ENCODE measurements around the gene ALG12.

ALG12 gene

GRCh38 chr22:49957826-49958365 is 39.7 kb upstream of the ALG12 start:
- no peak for DNase-seq (ENCODE audit: low spot score)

GRCh38 chr22:49956914-49957825 is 38.9 kb upstream of the ALG12 start:
- no peak for DNase-seq (ENCODE audit: low spot score)

GRCh38 chr22:49956418-49956770 is 38.2 kb upstream of the ALG12 start:
- DNase-seq (ENCODE audit: low spot score): no peak

DNA sequence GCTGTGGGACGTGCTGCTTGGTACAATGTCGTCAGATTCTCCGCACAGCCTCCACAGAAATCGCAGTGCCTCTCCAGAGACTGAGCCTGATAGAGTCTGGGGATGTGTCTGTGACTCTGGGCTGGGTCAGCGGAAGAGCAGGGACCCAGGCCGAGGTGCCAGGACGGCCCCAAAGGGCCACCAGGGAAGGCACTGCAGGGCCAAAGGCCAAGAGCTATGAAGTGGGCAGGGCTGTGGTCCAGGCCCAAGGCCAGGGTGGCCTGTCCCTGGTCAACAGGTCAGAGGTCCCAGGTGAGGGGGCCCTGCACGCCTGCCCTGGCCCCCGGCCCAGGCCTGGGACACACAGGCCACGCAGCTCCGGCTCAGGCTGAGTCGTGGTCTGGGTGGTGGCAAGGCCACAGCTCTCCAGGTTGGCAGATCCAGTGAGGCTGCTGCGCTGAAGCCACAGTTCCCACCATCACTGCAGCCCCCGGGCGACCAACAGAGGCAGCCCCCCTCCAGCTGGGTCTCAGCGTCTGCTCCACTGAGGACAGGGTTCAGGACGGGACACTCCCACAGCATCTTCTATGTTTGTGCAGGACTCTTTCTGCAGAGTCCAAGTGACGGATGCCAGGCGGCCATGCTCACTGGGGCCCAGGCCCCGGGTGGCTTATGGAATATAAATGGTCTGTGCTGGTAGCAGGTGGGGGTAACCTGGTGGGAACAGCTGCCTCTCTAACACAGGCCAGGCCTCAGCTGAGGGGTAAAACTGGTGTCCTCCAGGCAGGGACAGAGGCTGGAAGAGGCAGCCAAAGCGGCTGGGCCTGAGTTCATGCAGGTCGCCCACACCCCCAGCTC is 37.6 kb upstream of the ALG12 start:
- no peak for DNase-seq (ENCODE audit: low spot score)

DNA sequence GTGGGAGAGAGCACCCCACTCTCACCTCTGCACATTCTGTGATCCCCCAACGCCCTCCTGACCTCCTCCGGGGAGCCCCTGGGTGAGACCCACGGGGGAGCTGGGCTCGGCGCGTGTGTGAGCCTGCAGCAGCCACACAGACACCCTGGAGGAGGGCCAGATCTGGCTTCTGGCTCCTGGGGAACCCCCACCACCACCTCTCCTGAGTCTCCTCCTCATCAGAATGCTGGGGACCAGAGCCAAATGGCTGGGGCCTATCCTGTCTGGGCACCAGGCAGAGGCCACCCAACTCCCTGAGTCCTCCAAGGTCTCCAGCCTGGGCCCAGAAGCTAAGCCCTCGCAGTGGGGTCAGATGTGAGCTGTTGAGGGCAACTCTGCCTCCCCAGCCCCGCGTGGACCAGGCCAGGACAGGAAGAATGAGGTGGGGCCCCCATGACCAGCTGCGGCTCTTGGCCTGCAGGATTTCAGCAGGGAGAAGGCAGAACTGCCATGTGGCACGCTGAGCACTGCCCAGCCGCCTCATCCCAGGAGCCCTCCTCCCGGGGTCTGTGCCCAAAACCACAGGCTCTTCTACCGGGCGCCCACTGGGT is 36.8 kb upstream of the ALG12 start:
- no peak for DNase-seq (ENCODE audit: low spot score)

GRCh38 chr22:49954354-49954753 is 36.1 kb upstream of the ALG12 start:
- DNase-seq (ENCODE audit: low spot score): no peak

GRCh38 chr22:49953680-49954344 is 35.6 kb upstream of the ALG12 start:
- no peak for DNase-seq (ENCODE audit: low spot score)

DNA sequence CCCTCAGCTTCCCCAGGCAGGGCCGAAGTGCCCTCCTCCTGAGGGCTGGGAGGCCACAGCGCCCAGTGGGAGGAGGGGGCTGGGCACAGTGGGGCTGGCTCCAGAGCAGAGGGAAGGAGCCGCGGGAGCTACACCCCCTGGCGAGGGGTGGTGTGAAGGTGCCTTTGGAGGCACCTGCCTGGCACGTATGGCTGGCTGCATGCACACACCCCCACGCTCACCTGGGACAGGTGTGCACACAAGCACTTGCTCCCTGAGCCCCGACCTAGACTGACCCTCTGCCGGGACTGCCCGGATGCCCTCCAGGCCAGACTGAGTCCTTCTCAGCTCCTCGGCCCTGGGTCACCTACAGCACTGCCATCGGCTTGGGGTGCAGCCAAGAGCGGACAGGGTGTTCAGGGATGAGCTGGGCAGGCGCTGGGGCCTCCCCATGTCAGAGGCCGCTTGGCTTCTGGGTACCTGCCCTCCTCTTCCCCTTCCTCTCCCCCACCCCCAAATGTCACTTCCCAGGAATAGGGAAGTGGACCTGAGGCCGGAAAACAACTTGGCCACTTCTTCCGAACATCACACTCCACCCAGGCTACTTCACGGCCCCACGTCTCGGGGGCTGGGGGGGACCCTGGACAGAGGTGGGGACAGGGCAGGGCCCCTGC is 34.9 kb upstream of the ALG12 start:
- DNase-seq (ENCODE audit: low spot score): no peak

DNA sequence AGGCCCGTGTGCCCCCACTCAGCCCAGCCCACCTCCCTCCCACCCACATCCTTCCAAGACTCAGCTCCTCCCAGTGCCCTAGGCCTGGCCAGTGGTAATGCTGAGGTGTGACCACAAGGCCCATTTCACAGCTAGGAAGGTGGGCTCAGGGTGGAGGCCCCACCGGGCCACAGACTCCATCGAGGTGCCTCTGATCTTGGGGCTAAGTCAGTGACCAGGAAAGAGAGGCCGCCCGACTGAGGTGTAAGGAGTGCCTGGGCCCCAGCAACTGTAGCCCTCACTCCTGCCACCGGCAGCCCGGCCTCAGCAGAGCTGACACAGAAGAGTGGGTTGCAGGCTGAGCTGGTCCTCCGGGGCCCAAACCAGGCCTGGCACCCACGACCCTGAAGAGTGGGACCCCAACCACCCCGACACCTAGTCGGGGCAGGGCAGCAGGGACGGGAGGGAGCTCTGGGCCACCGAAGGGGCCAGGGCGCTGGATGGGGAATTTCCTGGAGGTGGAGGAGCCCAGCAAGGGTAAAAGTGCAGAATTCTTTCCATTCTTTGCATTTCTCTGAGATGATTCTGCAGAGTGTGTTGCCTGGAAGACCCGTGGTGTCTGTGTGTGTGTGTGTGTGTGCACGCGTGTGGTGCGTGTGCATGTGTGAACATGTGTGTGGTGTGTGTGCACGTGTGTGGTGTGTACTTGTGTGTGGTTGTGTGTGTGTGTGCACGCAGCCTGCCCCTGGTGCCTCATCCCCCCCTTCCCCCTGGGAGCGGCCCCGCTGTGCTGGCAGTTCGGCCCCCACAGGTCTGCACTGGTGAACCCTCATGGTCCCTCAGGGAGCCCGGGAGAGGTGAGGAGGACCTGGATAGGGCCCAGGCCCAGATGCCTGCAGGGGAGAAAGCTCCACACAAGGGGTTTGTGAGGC is 34.0 kb upstream of the ALG12 start:
- no peak for DNase-seq (ENCODE audit: low spot score)

GRCh38 chr22:49951678-49951985 is 33.4 kb upstream of the ALG12 start:
- no peak for DNase-seq (ENCODE audit: low spot score)

DNA sequence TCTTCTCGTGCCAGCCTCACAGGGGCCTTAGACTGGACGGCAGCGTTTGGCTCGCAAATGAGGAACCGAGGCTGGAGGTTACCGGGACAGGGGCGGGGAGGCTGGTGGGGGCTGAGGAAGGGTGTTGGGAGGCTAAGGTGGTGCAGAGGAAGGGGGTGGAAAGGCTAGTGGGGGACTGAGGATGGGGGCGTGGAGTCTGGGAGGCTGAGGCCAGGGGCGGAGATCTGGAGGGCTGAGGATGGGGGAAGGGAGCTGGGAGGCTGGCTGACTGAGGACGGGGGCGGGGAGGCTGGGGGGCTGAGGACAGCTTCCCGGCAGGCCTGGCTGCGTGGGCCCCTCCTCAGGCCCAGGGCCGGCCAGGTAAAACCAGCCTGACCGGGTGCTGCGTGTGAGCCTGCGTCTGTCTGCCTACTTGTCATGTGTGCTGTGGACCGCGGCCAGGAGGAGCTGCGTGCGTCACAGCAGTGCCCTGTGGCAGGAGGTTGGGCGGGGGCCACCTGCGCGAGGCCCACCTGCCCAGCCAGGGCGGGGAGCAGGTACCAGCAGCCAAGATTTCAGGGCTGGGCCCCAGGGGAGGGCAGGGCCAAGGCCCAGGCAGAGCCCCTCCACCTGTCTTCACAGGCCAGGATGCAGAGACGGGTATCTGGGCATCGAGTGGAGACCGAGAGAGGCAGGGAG is 32.9 kb upstream of the ALG12 start:
- no peak for DNase-seq (ENCODE audit: low spot score)

DNA sequence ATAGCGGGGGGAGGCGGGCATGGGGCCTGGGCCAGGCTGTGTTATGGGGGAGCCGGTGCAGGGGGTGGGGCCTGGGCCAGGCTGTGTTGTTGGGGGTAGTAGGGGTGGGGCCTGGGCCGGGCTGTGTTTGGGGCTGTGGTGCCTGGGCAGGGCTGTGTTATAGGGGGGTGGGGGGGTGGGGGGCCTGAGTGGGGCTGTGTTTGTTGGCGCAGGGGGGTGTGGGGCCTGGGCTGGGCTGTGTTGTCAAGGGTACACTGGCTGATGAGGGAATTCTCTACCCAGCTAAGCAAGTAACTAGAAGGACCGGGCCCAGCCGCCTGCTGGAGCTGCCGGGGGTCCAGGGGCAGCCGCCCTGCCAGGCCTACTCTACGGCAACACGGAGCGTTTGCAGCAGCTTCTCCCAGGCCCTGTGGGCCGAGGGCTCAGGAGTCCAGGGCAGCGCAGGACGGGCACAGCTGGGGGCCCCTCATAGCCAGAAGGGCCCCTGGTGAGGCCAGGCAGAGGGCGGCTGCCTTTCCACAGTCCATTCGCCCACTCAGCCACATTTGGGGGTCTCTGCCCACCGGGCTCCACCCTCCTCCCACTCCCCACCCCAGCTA is 32.3 kb upstream of the ALG12 start:
- DNase-seq (ENCODE audit: low spot score): no peak

DNA sequence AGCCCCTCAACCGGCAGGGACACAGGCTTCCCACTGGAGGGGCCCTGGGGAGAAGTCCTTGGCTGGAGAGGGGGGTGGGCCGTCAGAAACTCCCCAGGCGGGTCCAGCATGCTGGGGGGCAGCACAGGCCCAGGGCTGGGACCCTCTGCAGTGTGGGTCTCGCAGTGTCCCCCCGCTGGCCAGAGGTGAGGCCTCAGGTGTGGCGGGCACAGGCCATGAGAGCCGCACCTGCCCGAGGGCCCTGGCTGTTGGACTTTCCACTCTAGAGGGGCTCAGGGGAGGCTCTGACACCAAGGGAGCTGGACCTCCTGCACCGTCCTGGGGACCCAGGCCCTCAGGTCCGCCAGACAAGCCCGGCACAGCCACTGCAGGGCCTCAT is 31.7 kb upstream of the ALG12 start:
- DNase-seq (ENCODE audit: low spot score): no peak

- DNase-seq (ENCODE audit: low spot score): no peak
Observed at GRCh38 chr22:49948958-49949913, 31.0 kb upstream of the ALG12 start.

GRCh38 chr22:49948116-49948957 is 30.1 kb upstream of the ALG12 start:
- no peak for DNase-seq (ENCODE audit: low spot score)

DNA sequence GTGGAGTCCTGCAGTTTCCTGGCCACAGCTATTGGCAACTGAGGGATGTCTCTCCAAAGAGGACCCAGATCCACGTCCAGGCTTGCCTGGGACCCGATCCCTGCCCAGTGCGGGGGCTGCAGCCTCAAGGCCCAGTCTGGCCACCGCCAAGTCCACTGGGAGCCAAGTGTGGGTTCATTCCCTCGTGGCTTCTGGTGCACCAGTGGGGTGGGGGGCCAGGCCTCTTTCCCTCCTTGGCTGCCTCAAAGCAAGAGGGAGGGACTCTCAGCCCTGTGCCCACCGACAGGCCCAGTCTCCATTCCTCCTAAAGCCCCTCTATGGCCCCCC is 29.0 kb upstream of the ALG12 start:
- no peak for DNase-seq (ENCODE audit: low spot score)

DNA sequence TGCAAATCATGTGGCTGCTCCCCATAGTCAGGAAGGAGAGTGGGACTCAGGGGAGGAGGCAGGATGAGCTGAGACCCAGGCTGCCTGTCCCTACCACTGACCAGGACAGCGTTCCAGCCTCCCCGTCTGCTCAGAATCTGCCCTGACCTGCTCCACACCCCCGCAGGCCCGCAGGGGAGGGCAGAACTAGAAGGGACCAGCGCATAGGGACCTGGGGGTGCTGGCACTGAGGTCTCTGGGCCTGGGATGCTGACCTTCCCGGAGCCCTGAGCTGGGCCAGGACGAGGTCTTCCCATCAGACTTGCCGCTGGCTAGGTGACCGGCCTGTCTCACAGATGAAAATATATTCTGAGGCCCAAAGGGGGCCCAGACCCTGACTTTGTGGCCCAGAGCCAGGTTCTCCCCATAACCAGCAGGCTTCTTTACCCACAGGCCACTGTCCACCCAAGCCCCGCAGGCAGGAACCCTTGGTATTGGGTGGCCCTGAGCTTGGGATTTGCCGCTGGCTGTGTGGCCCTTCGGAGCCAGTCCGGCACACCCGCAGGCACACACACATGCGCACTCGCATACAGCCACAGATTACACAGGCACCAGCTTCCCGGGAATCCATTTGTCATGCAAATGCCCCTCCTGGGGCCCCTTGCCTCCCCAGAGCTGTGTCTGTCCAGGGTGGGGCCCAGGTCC is 28.5 kb upstream of the ALG12 start:
- DNase-seq (ENCODE audit: low spot score): no peak

Measured in D341Med (cell line).